Stomach (tissue), 9 donors: ENCODE results near the gene FBXO2. TPM values are rescaled to one million over a fixed set of nuclear protein-coding genes. Genes with fewer than 3 reads are reported as not detected.

Source experiments
- DNase-seq, 2 donors: peaks; one replicate each; pipeline versions ENCODE4 v3.0.0 to v3.0.0-alpha.2; 2013 to 2019
- H3K27ac ChIP-seq, 5 donors: fragments of 200-600 bp in 4 of 5; sonication (generic) in 4 of 5; one replicate each; pipeline ENCODE4 v1.5.1; 2013 to 2019; ENCODE audit warnings: mild to moderate bottlenecking in 1 of 5, moderate library complexity in 1 of 5
- H3K27me3 ChIP-seq, 3 donors: fragments of 200-600 bp; sonication (generic); one replicate each; pipeline ENCODE4 v1.5.1; 2017 to 2019; ENCODE audit warnings: mixed run types in 1 of 3
- H3K36me3 ChIP-seq, 4 donors: fragments of 200-600 bp; sonication (generic); 1 replicate in 3 of 4; 2 replicates in 1 of 4; pipeline ENCODE4 v1.5.1; 2016 to 2019
- H3K4me1 ChIP-seq, 4 donors: fragments of 200-600 bp; sonication (generic); one replicate each; pipeline ENCODE4 v1.5.1; 2016 to 2019
- H3K4me3 ChIP-seq, 4 donors: fragments of 200-600 bp; sonication (generic) in 3 of 4; one replicate each; pipeline ENCODE4 v1.5.1; 2016 to 2019; ENCODE audit warnings: mild to moderate bottlenecking in 1 of 4
- H3K9me3 ChIP-seq, 4 donors: fragments of 200-600 bp; sonication (generic); one replicate each; pipeline ENCODE4 v1.5.1; 2016 to 2019
- EP300 ChIP-seq: sonication (generic); formaldehyde crosslinking; IDR thresholded peaks from one replicate; pipeline ENCODE4 v1.6.1; 2017; ENCODE audit warnings: antibody characterized with exemption
- POLR2A ChIP-seq, 4 donors: fragments of 450-650 bp; IDR thresholded peaks; one replicate each; pipeline ENCODE4 v1.6.1; 2016; ENCODE audit warnings: antibody characterized with exemption in 4 of 4, control low read depth in 2 of 4, mild to moderate bottlenecking in 1 of 4, moderate library complexity in 1 of 4
- POLR2AphosphoS5 ChIP-seq, 3 donors: sonication (generic); formaldehyde crosslinking; IDR thresholded peaks; one replicate each; pipeline ENCODE4 v1.6.1; 2016; ENCODE audit warnings: antibody characterized with exemption in 3 of 3
- WGBS, 5 donors: extraction: QIAGEN DNeasy Blood & Tissue Kit in 3 of 5; methylation state at CpG; one replicate each; pipeline versions ENCODE4 v1.1.5 to v1.1.7; 2013 to 2018; 5-methylcytosine and 5-hydroxymethylcytosine counted together
- intact Hi-C: fragments of 100-400 bp; cut with DNase I; formaldehyde crosslinking; loops from one replicate; pipeline ENCODE4 v1.15.1; 2023; ENCODE audit warnings: low total_unique reads
- polyA plus RNA-seq, 3 donors: library from polyadenylated mRNA; stranded (reverse); fragments of 200-250 nt; gene quantifications; one replicate each; pipeline ENCODE4 v1.2.3, GENCODE V29; 2013
- total RNA-seq, 5 donors: library from RNA; depleted of rRNA; stranded (reverse); fragments of >200 nt; gene quantifications; one replicate each; pipeline versions ENCODE4 v1.1.0 to v1.2.3, GENCODE V29; 2014 to 2016
- TF ChIP-seq, protein P1 (sequence below), 7 experiments: fragments of 450-650 bp in 4 of 7; fragments of 200-600 bp in 3 of 7; sonication (generic) in 3 of 7; IDR thresholded peaks; one replicate each; pipeline ENCODE4 v1.5.1; 2016 to 2019; ENCODE audit warnings: antibody characterized with exemption in 7 of 7, control low read depth in 2 of 7, mild to moderate bottlenecking in 1 of 7
- donor health status: healthy with polysubstance abuse.
- donor health status: Bipolar disorder and iron deficiency.
- donor health status: healthy.

FBXO2 gene
- total and polyA plus RNA-seq, 8 donors, result 2.5 to 16.7 (median 9.0) TPM; not detected in 2

DNA sequence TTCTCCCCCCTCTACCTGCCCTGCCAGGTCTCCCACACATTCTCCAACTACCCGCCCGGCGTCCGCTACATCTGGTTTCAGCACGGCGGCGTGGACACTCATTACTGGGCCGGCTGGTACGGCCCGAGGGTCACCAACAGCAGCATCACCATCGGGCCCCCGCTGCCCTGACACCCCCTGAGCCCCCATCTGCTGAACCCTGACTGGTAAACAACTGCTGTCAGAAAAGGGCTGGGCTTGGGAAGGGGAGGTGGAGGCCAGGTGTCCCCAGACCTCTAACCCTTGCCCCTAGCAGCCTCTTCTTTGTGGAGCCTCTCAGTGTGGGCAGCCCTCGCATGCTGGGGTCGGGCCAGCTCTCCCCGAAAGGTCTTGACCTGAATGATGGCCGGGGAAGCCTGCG is 6.9 kb upstream of the FBXO2 start:
- WGBS, 5 donors, result 88 to 94% (median 89%) methylated on average over 17 of the region's 17 CpGs
- DNase-seq, result no peak
- Histone ChIP-seq H3K9me3 (no peaks in the 10 kb centered on the region), H3K27ac (no peak overlapping the region), H3K4me3 (no peak overlapping the region), H3K36me3 (peaks cover 0 to 45% (median 27%) of the 10 kb centered on the region in 4 donors), H3K4me1 (peaks cover 0 to 22% (median 14%) of the 10 kb centered on the region in 4 donors), H3K27me3 (no peaks in the 10 kb centered on the region)
- no peak for TF ChIP-seq EP300
- no peak for TF ChIP-seq POLR2A (IDR thresholded peaks at IDR 0.05)
- TF ChIP-seq, protein P1, sequence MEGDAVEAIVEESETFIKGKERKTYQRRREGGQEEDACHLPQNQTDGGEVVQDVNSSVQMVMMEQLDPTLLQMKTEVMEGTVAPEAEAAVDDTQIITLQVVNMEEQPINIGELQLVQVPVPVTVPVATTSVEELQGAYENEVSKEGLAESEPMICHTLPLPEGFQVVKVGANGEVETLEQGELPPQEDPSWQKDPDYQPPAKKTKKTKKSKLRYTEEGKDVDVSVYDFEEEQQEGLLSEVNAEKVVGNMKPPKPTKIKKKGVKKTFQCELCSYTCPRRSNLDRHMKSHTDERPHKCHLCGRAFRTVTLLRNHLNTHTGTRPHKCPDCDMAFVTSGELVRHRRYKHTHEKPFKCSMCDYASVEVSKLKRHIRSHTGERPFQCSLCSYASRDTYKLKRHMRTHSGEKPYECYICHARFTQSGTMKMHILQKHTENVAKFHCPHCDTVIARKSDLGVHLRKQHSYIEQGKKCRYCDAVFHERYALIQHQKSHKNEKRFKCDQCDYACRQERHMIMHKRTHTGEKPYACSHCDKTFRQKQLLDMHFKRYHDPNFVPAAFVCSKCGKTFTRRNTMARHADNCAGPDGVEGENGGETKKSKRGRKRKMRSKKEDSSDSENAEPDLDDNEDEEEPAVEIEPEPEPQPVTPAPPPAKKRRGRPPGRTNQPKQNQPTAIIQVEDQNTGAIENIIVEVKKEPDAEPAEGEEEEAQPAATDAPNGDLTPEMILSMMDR (IDR thresholded peaks at IDR 0.05), result no peak
- TF ChIP-seq POLR2AphosphoS5 (IDR thresholded peaks at IDR 0.05), result no peak
- intact Hi-C loops, result loop anchor here (5.0 kb wide), 1 partner anchor 56 kb away; no protein-coding TSS in a partner anchor

DNA sequence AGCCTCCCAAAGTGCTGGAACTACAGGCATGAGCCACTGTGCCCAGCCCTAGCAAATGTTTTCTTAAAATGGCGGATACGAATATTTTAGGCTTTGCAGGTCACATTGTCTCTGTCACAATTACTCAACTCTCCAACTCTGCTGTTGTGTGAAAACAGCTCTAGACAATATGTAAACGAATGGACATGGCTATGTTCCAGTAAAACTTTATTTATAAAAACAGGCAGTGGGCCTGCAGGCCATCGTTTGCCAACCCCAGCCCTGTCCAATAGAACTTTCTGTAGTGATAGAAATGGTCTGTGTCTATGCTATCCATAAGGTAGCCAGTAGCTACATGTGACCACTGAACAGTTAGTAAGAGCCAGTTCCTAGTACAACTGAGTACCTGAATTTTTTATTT is 5.5 kb upstream of the FBXO2 start:
- H3K4me1 ChIP-seq, result peaks cover 11 to 30% (median 24%) of the 10 kb centered on the region in 4 donors
- no peak for DNase-seq
- H3K27ac ChIP-seq, result no peak overlapping the region
- intact Hi-C loops, result loop anchor here (5.0 kb wide), 1 partner anchor 58 kb away; no protein-coding TSS in a partner anchor
- peaks cover 0 to 45% (median 27%) of the 10 kb centered on the region in 4 donors for H3K36me3 ChIP-seq
- 83 to 91% (median 87%) methylated on average over 4 of the region's 4 CpGs for WGBS, 5 donors
- TF ChIP-seq EP300 (no peak), POLR2AphosphoS5 (IDR thresholded peaks at IDR 0.05) (no peak), POLR2A (IDR thresholded peaks at IDR 0.05) (no peak)
- TF ChIP-seq, protein P1 (IDR thresholded peaks at IDR 0.05), result no peak
- no peak overlapping the region for H3K4me3 ChIP-seq
- H3K27me3 ChIP-seq, result no peaks in the 10 kb centered on the region
- no peaks in the 10 kb centered on the region for H3K9me3 ChIP-seq

- no peak for DNase-seq
- Histone ChIP-seq H3K36me3 (peaks cover 0 to 45% (median 27%) of the 10 kb centered on the region in 4 donors), H3K27me3 (peaks cover 0 to 9% (median 0%) of the 10 kb centered on the region in 3 donors), H3K27ac (no peak overlapping the region), H3K4me1 (peaks cover 16 to 32% (median 28%) of the 10 kb centered on the region in 4 donors), H3K9me3 (no peaks in the 10 kb centered on the region), H3K4me3 (no peak overlapping the region)
- intact Hi-C loops, result no loop called here
- 88 to 96% (median 93%) methylated on average over 19 to 23 of the region's 23 CpGs for WGBS, 5 donors
- TF ChIP-seq POLR2AphosphoS5 (IDR thresholded peaks at IDR 0.05), result no peak
Measured at GRCh38 chr1:11658542-11658941, 4.3 kb upstream of the FBXO2 start.

DNA sequence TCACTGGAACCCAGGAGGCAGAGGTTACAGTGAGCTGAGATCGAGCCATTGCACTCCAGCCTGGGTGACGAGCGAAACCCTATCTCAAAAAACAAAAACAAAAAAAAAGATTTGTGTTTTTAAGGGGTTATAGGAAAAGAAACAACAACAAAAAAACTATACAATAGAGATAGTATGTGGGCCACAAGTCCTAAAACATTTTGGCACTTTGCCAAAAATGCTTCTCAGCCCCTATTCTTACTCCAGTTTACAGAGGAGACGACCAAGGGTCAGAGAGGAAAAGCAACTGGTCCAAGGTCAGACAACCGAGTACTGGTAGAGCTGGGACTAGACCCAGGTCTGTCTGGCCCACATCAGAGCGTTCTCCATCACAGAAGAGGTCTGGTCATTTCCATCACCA is 3.4 kb upstream of the FBXO2 start:
- intact Hi-C loops, result no loop called here
- 77 to 84% (median 80%) methylated on average over 6 of the region's 6 CpGs for WGBS, 5 donors

More for the DNA sequence above, 3.4 kb upstream of the FBXO2 start:
- no peak overlapping the region for H3K27ac ChIP-seq
- no peaks in the 10 kb centered on the region for H3K9me3 ChIP-seq
- peaks cover 19 to 31% (median 28%) of the 10 kb centered on the region in 4 donors for H3K4me1 ChIP-seq
- peaks cover 0 to 9% (median 0%) of the 10 kb centered on the region in 3 donors for H3K27me3 ChIP-seq
- H3K36me3 ChIP-seq, result peaks cover 0 to 45% (median 27%) of the 10 kb centered on the region in 4 donors
- DNase-seq, result no peak
- TF ChIP-seq POLR2AphosphoS5 (IDR thresholded peaks at IDR 0.05) (no peak), EP300 (no peak), POLR2A (IDR thresholded peaks at IDR 0.05) (no peak)
- TF ChIP-seq, protein P1 (IDR thresholded peaks at IDR 0.05), result no peak
- H3K4me3 ChIP-seq, result no peak overlapping the region
